H1 (cell line): Measurements from ENCODE around the gene PDXP. TPM values are rescaled to one million over a fixed set of nuclear protein-coding genes. Genes with fewer than 3 reads are reported as not detected.

ENCODE experiments used
- CTCF ChIA-PET: fragments of 300-600 bp; sonication (Branson Sonifier 250); formaldehyde crosslinking; loops from one replicate; lab custom pipeline; 2021; ENCODE audit not compliant: partially characterized antibody; lab: Charles Lee
- POLR2A ChIA-PET: fragments of 300-600 bp; sonication (Branson Sonifier 250); formaldehyde crosslinking; loops from one replicate; lab custom pipeline; 2021; ENCODE audit warnings: inconsistent platforms; ENCODE audit not compliant: partially characterized antibody; lab: Charles Lee
- DNase-seq, 2 experiments: peaks; one replicate each; pipeline versions ENCODE4 v3.0.0 to v3.0.0-alpha.2; 2010 to 2022; ENCODE audit warnings: low spot score in 2 of 2, low read depth in 1 of 2, mixed read lengths in 1 of 2
- FAIRE-seq: peaks from 2 replicates; lab custom pipeline; 2011; peaks lifted over from hg19 to GRCh38; lab: Jason Lieb, UNC
- H2AFZ ChIP-seq: 2 replicates; pipeline ENCODE4 v1.8.1; 2012; ENCODE audit warnings: low read length, inconsistent platforms
- H2AK5ac ChIP-seq: 2 replicates; pipeline ENCODE4 v1.6.1; 2013; ENCODE audit warnings: low read depth, low read length
- H2BK120ac ChIP-seq: replicated peaks from 2 replicates; pipeline ENCODE3; 2013; ENCODE audit warnings: low read depth, low read length, inconsistent platforms
- H2BK12ac ChIP-seq: 2 replicates; pipeline ENCODE4 v1.6.1; 2013; ENCODE audit warnings: low read depth, low read length
- H2BK15ac ChIP-seq: 2 replicates; pipeline ENCODE4 v1.6.1; 2013; ENCODE audit warnings: low read length
- H2BK20ac ChIP-seq: 2 replicates; pipeline ENCODE4 v1.6.1; 2013; ENCODE audit warnings: low read length
- H2BK5ac ChIP-seq: 2 replicates; pipeline ENCODE4 v1.6.1; 2013; ENCODE audit warnings: low read depth, low read length
- H3K14ac ChIP-seq: 2 replicates; pipeline ENCODE4 v1.6.1; 2013; ENCODE audit warnings: inconsistent platforms; ENCODE audit not compliant: insufficient read length
- H3K18ac ChIP-seq: 2 replicates; pipeline ENCODE4 v1.6.1; 2013; ENCODE audit warnings: low read length; ENCODE audit errors: extremely low read depth
- H3K23ac ChIP-seq: 2 replicates; pipeline ENCODE4 v1.6.1; 2013; ENCODE audit warnings: inconsistent platforms; ENCODE audit not compliant: insufficient read length
- H3K23me2 ChIP-seq: 2 replicates; pipeline ENCODE4 v1.6.1; 2013; ENCODE audit warnings: low read depth, low read length
- H3K27ac ChIP-seq: 2 replicates; pipeline ENCODE4 v1.6.1; 2011; ENCODE audit warnings: low read depth, low read length, inconsistent platforms
- H3K27me3 ChIP-seq, 4 experiments: replicated peaks in 1 of 4; 1 replicate in 1 of 4; 2 replicates in 3 of 4; pipeline versions ENCODE4 v1.6.1 to v1.8.1; 2011 to 2013; ENCODE audit warnings: low read length in 3 of 4, mild to moderate bottlenecking in 3 of 4, inconsistent platforms in 2 of 4, mixed read lengths in 2 of 4, moderate library complexity in 1 of 4; ENCODE audit not compliant: control insufficient read depth in 3 of 4, insufficient read depth in 3 of 4; ENCODE audit errors: extremely low read depth in 1 of 4
- H3K36me3 ChIP-seq, 4 experiments: 2 replicates each; pipeline versions ENCODE4 v1.6.1 to v1.8.1; 2011 to 2013; ENCODE audit warnings: mild to moderate bottlenecking in 4 of 4, low read length in 3 of 4, moderate library complexity in 2 of 4, control low read depth in 1 of 4, inconsistent platforms in 1 of 4; ENCODE audit not compliant: insufficient read depth in 4 of 4, control insufficient read depth in 2 of 4
- H3K4ac ChIP-seq: replicated peaks from 2 replicates; pipeline ENCODE3; 2013; ENCODE audit warnings: low read length, low read depth, mixed read lengths, inconsistent platforms; ENCODE audit not compliant: insufficient read length
- H3K4me1 ChIP-seq, 4 experiments: replicated peaks in 1 of 4; 1 replicate in 1 of 4; 2 replicates in 3 of 4; pipeline versions ENCODE4 v1.6.1 to v1.8.1; 2011 to 2013; ENCODE audit warnings: low read length in 3 of 4, inconsistent platforms in 2 of 4, mixed read lengths in 1 of 4; ENCODE audit not compliant: insufficient read depth in 4 of 4, control insufficient read depth in 3 of 4
- H3K4me2 ChIP-seq, 2 experiments: 2 replicates each; pipeline versions ENCODE4 v1.6.1 to v1.8.1; 2011 to 2013; ENCODE audit warnings: low read depth in 2 of 2, low read length in 2 of 2, control low read depth in 1 of 2, inconsistent platforms in 1 of 2, mild to moderate bottlenecking in 1 of 2; ENCODE audit not compliant: insufficient read depth in 1 of 2
- H3K4me3 ChIP-seq, 4 experiments: fragments of 200-600, 300-600 bp in 1 of 4; sonication (generic), shearing (Covaris generic), sonication (Bioruptor Twin) in 1 of 4; 2 replicates each; pipeline versions ENCODE4 v1.5.1 to v1.8.1; 2011 to 2016; ENCODE audit warnings: low read length in 4 of 4, low read depth in 3 of 4, control low read depth in 2 of 4, inconsistent platforms in 2 of 4, mild to moderate bottlenecking in 2 of 4, mixed read lengths in 1 of 4, moderate library complexity in 1 of 4; ENCODE audit not compliant: insufficient read depth in 2 of 4; ENCODE audit errors: extremely low read depth in 1 of 4
- H3K56ac ChIP-seq: replicated peaks from 2 replicates; pipeline ENCODE3; 2013; ENCODE audit warnings: low read depth, mild to moderate bottlenecking, mixed read lengths, low read length, inconsistent platforms; ENCODE audit not compliant: insufficient read length
- H3K79me1 ChIP-seq: 2 replicates; pipeline ENCODE4 v1.6.1; 2013; ENCODE audit warnings: low read depth, low read length, control low read depth
- H3K79me2 ChIP-seq, 2 experiments: 2 replicates each; pipeline versions ENCODE4 v1.6.1 to v1.8.1; 2012 to 2013; ENCODE audit warnings: low read length in 2 of 2, mild to moderate bottlenecking in 2 of 2, inconsistent platforms in 1 of 2; ENCODE audit not compliant: insufficient read depth in 2 of 2, control insufficient read depth in 1 of 2
- H3K9ac ChIP-seq, 4 experiments: replicated peaks in 1 of 4; 1 replicate in 1 of 4; 2 replicates in 3 of 4; pipeline versions ENCODE4 v1.6.1 to v1.8.1; 2011 to 2013; ENCODE audit warnings: low read depth in 3 of 4, low read length in 3 of 4, control low read depth in 2 of 4, mild to moderate bottlenecking in 2 of 4, moderate library complexity in 2 of 4, inconsistent platforms in 1 of 4; ENCODE audit errors: extremely low read depth in 1 of 4
- H3K9me3 ChIP-seq, 2 experiments: 2 replicates each; pipeline versions ENCODE4 v1.6.1 to v1.8.1; 2012 to 2013; ENCODE audit warnings: mild to moderate bottlenecking in 2 of 2, moderate library complexity in 2 of 2, control low read depth in 1 of 2, inconsistent platforms in 1 of 2, low read depth in 1 of 2, low read length in 1 of 2, mixed read lengths in 1 of 2; ENCODE audit not compliant: insufficient read depth in 2 of 2
- H4K20me1 ChIP-seq, 2 experiments: replicated peaks in 1 of 2; 2 replicates each; pipeline versions ENCODE3 to v1.8.1; 2011 to 2013; ENCODE audit warnings: inconsistent platforms in 2 of 2, low read length in 2 of 2, mild to moderate bottlenecking in 1 of 2; ENCODE audit not compliant: insufficient read depth in 2 of 2, control insufficient read depth in 1 of 2
- H4K5ac ChIP-seq: 2 replicates; pipeline ENCODE4 v1.6.1; 2013; ENCODE audit warnings: low read length, low read depth, mixed read lengths, inconsistent platforms; ENCODE audit not compliant: insufficient read length
- H4K8ac ChIP-seq: 2 replicates; pipeline ENCODE4 v1.8.0; 2013; ENCODE audit warnings: mild to moderate bottlenecking, moderate library complexity, low read length, inconsistent platforms; ENCODE audit not compliant: insufficient read depth; ENCODE audit errors: extremely low read depth
- H4K91ac ChIP-seq: replicated peaks from 2 replicates; pipeline ENCODE3; 2013; ENCODE audit warnings: low read length, mixed read lengths, inconsistent platforms; ENCODE audit not compliant: insufficient read length
- ASH2L ChIP-seq: fragments of 200-600, 300-600 bp; sonication (generic); IDR thresholded peaks from one replicate; pipeline ENCODE4 v1.7.1; 2017; ENCODE audit warnings: low read length
- CEBPB ChIP-seq: IDR thresholded peaks from 2 replicates; pipeline ENCODE4 v1.6.1; 2012; ENCODE audit warnings: low read depth, low read length
- CHD1 ChIP-seq: IDR thresholded peaks from 2 replicates; pipeline ENCODE4 v1.6.1; 2012; ENCODE audit warnings: low read depth, low read length, improper control_type of control experiment
- HDAC2 ChIP-seq, 2 experiments: fragments of 300-600 bp in 1 of 2; sonication (generic) in 1 of 2; IDR thresholded peaks; 2 replicates each; pipeline ENCODE4 v1.6.1; 2011 to 2012; ENCODE audit warnings: low read depth in 2 of 2, low read length in 2 of 2, mild to moderate bottlenecking in 2 of 2, moderate library complexity in 2 of 2, borderline replicate concordance in 1 of 2, inconsistent platforms in 1 of 2
- HDAC6 ChIP-seq: IDR thresholded peaks from one replicate; pipeline ENCODE4 v1.7.1; 2012; ENCODE audit warnings: low read depth, mild to moderate bottlenecking, inconsistent platforms, low read length, moderate library complexity
- NANOG ChIP-seq: IDR thresholded peaks from 2 replicates; pipeline ENCODE4 v1.6.1; 2011; ENCODE audit warnings: low read length, low read depth, mild to moderate bottlenecking, inconsistent platforms; ENCODE audit not compliant: insufficient read depth, poor library complexity, severe bottlenecking
- PHF8 ChIP-seq: fragments of 200-600 bp; sonication (generic); conservative IDR thresholded peaks from 2 replicates; pipeline ENCODE4 v1.7.1; 2012; ENCODE audit warnings: low read depth, mild to moderate bottlenecking, inconsistent platforms, low read length, moderate library complexity
- POLR2A ChIP-seq, 2 experiments: IDR thresholded peaks; 1 replicate in 1 of 2; 2 replicates in 1 of 2; pipeline ENCODE4 v1.6.1; 2011; ENCODE audit warnings: low read depth in 2 of 2, low read length in 2 of 2, mild to moderate bottlenecking in 2 of 2; ENCODE audit errors: control extremely low read depth in 1 of 2
- POLR2AphosphoS5 ChIP-seq: IDR thresholded peaks from 2 replicates; pipeline ENCODE4 v1.6.1; 2011; ENCODE audit warnings: low read depth, low read length
- RAD21 ChIP-seq, 2 experiments: IDR thresholded peaks in 1 of 2; conservative IDR thresholded peaks in 1 of 2; 2 replicates each; pipeline ENCODE4 v1.6.1; 2011; ENCODE audit warnings: low read depth in 2 of 2, low read length in 2 of 2, improper control_type of control experiment in 1 of 2, inconsistent platforms in 1 of 2, mild to moderate bottlenecking in 1 of 2, moderate library complexity in 1 of 2
- SRF ChIP-seq: IDR thresholded peaks from 2 replicates; pipeline ENCODE4 v1.6.1; 2011; ENCODE audit warnings: mild to moderate bottlenecking, low read depth, low read length, moderate library complexity
- YY1 ChIP-seq: IDR thresholded peaks from 2 replicates; pipeline ENCODE4 v1.6.1; 2011; ENCODE audit warnings: low read depth, mild to moderate bottlenecking, low read length
- ZNF274 ChIP-seq: IDR thresholded peaks from 2 replicates; pipeline ENCODE4 v1.7.0; 2012; ENCODE audit warnings: low read length, borderline replicate concordance; ENCODE audit errors: extremely low read depth
- WGBS, 2 experiments: shearing (Covaris generic) in 1 of 2; methylation state at CpG; one replicate each; pipeline versions ENCODE4 v1.1.6 to v1.1.7; 2013 to 2015; ENCODE audit warnings: low lambda C conversion rate in 2 of 2, mixed read lengths in 2 of 2, inconsistent platforms in 1 of 2, low coverage in 1 of 2, missing lambda C conversion rate in 1 of 2; ENCODE audit not compliant: insufficient replicate concordance in 2 of 2, insufficient coverage in 1 of 2, insufficient read length in 1 of 2; ENCODE audit errors: extremely low coverage in 1 of 2, missing lambda C conversion rate in 1 of 2; 5-methylcytosine and 5-hydroxymethylcytosine counted together
- polyA plus RNA-seq, 7 experiments: library from polyadenylated mRNA; depleted of rRNA in 3 of 7; stranded (reverse) in 5 of 7; unstranded in 2 of 7; fragments of >200 nt in 5 of 7; fragments of 200-250 nt in 2 of 7; gene quantifications; 1 replicate in 5 of 7; 2 replicates in 1 of 7; 4 replicates in 1 of 7; pipeline versions ENCODE4 v1.2.1 to v1.2.3, GENCODE V29; 2011 to 2013; ENCODE audit warnings: missing spikeins in 2 of 7, mixed read lengths in 2 of 7
- total RNA-seq: library from RNA; stranded (reverse); fragmentation: NEBNext Ultra II Directional; extraction: Animal tissue kit (Norgen Biotek cat#: 25700); gene quantifications from 2 replicates; pipeline ENCODE4 v1.2.1, GENCODE V29; 2021

The PDXP gene
- total and polyA plus RNA-seq, 2 of the 8 experiments (the other 6 are each of a cell fraction or from before 2014, with no cell fraction given): 36.6 to 67.7 TPM

DNA sequence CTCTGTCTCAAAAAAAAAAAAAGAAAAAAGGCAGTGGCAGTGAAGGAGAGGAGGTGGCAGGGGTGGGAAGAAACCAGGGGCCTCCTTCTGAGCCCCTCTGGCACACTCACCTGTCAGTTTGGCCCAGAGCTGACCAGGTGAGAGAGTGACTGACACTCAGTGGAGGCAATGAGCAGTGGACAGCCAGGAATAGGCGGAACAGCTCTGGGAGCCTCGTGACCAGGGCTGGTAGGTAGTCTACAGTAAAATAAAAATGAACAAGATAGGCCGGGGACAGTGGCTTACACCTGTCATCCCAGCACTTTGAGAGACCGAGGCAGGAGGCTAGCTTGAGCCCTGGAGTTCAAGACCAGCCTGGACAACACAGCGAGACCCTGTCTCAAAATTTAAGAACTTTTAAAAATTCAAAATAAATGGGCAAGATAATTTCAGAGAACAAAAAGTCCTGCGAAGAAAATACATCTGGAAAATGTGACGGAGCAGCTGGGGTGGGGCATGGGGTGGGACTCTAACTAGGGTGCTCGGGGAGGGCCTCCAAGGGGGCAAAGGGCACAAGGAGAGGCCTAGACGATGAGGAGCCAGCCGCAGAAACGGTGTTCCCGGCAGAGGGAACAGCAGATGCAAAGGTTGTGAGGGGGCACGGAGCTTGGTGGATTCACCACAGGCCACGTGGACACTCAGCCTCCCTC lies 3.8 kb upstream of the PDXP start:
- Histone ChIP-seq H3K79me2 (peaks cover 5 to 7% of the 10 kb centered on the region in 2 experiments; a peak in 3 of 4 replicates), H2AFZ (no peak overlapping the region), H3K27me3 (no peaks in the 10 kb centered on the region), H3K27ac (no peak overlapping the region), H3K79me1 (peaks cover 5% of the 10 kb centered on the region), H2BK120ac (no peak overlapping the region), H3K4me1 (peaks cover 0 to 12% (median 5%) of the 10 kb centered on the region in 4 experiments; a peak in 5 of 7 replicates), H3K4me3 (no peak overlapping the region), H2BK5ac (no peak overlapping the region), H3K14ac (no peak overlapping the region), H2BK15ac (no peak overlapping the region), H2BK12ac (no peak overlapping the region), H4K5ac (no peak overlapping the region), H3K36me3 (peaks cover 3 to 26% (median 16%) of the 10 kb centered on the region in 4 experiments; a peak in 7 of 8 replicates), H3K4me2 (no peak overlapping the region), H3K56ac (no peak overlapping the region), H4K91ac (no peak overlapping the region), H3K4ac (no peak overlapping the region), H3K23me2 (peaks cover 11% of the 10 kb centered on the region), H3K9me3 (no peaks in the 10 kb centered on the region), H3K9ac (no peak overlapping the region), H3K18ac (no peak overlapping the region), H3K23ac (no peak overlapping the region), H2AK5ac (no peak overlapping the region), H2BK20ac (no peak overlapping the region), H4K20me1 (peaks cover 3 to 4% of the 10 kb centered on the region in 2 experiments), H4K8ac (no peak overlapping the region)
- no peak for DNase-seq
- POLR2A ChIA-PET: interaction anchor here (1.8 to 2.0 kb wide), 3 partner anchors 9 to 45 kb away, joined by 4 to 9 read pairs (median 8); no protein-coding TSS in a partner anchor
- 95% methylated on average over 9 of the region's 14 CpGs; no CpG with 5 or more reads in 1 of the 2 experiments for WGBS, 2 experiments
- CTCF ChIA-PET: interaction anchor here (0.7 to 5.1 kb wide), 3 partner anchors 10 to 880 kb away, joined by 3 to 40 read pairs (median 3); no protein-coding TSS in a partner anchor
- FAIRE-seq: no peak
- TF ChIP-seq POLR2A (IDR thresholded peaks at IDR 0.05; ENCODE audit: control extremely low read depth in 1 of 2, low read depth in 2 of 2, low read length in 2 of 2): no peak
- TF ChIP-seq CEBPB: no peak
- TF ChIP-seq ZNF274: no peak
- no peak for TF ChIP-seq HDAC2 (IDR thresholded peaks at IDR 0.05; ENCODE audit: borderline replicate concordance in 1 of 2, low read depth in 2 of 2, low read length in 2 of 2)
- TF ChIP-seq YY1: no peak
- no peak for TF ChIP-seq HDAC6
- no peak for TF ChIP-seq RAD21 (IDR thresholded peaks at IDR 0.05 in 1 of 2, conservative IDR thresholded peaks at IDR 0.05 in 1 of 2; ENCODE audit: low read depth in 2 of 2, low read length in 2 of 2)
- TF ChIP-seq CHD1: no peak
- TF ChIP-seq SRF: no peak
- TF ChIP-seq ASH2L: no peak
- TF ChIP-seq POLR2AphosphoS5: no peak
- no peak for TF ChIP-seq NANOG
- no peak for TF ChIP-seq PHF8
